HepG2 (cell line): ENCODE measurements around the gene TTC6. TPM values are rescaled to one million over a fixed set of nuclear protein-coding genes. Genes with fewer than 3 reads are reported as not detected.

Experiments
- ATAD3A ChIP-seq: sonication (generic); formaldehyde crosslinking; IDR thresholded peaks from 2 replicates; pipeline ENCODE4 v1.4.0; 2020; ENCODE audit warnings: missing genetic modification reagents
- DR1 ChIP-seq: sonication (generic); formaldehyde crosslinking; IDR thresholded peaks from 2 replicates; pipeline ENCODE4 v1.8.0; 2021; ENCODE audit warnings: mild to moderate bottlenecking, missing genetic modification reagents, inconsistent platforms
- DRAP1 ChIP-seq: IDR thresholded peaks from 2 replicates; pipeline ENCODE4 v1.6.1; 2016; ENCODE audit warnings: missing genetic modification reagents, missing compliant biosample characterization
- DZIP1 ChIP-seq: sonication (generic); formaldehyde crosslinking; IDR thresholded peaks from 2 replicates; pipeline ENCODE4 v1.5.0; 2020; ENCODE audit warnings: mild to moderate bottlenecking, missing genetic modification reagents
- ETV6 ChIP-seq: sonication (generic); formaldehyde crosslinking; conservative IDR thresholded peaks from 2 replicates; pipeline ENCODE4 v1.4.0; 2020; ENCODE audit warnings: missing genetic modification reagents
- NFKB2 ChIP-seq: sonication (generic); formaldehyde crosslinking; IDR thresholded peaks from 2 replicates; pipeline ENCODE4 v1.4.0; 2020; ENCODE audit warnings: missing genetic modification reagents, borderline replicate concordance
- NONO ChIP-seq, 2 experiments: fragments of 450-650 bp in 1 of 2; sonication (generic) in 1 of 2; formaldehyde crosslinking in 1 of 2; IDR thresholded peaks in 1 of 2; conservative IDR thresholded peaks in 1 of 2; 2 replicates each; pipeline versions ENCODE4 v1.6.1 to v1.8.0; 2017 to 2022; ENCODE audit warnings: mild to moderate bottlenecking in 1 of 2, missing genetic modification reagents in 1 of 2, moderate library complexity in 1 of 2
- SKI ChIP-seq: fragments of 450-650 bp; IDR thresholded peaks from one replicate; pipeline ENCODE4 v1.6.1; 2018; ENCODE audit warnings: mild to moderate bottlenecking; ENCODE audit not compliant: partially characterized antibody
- SNAPC5 ChIP-seq: sonication (generic); formaldehyde crosslinking; IDR thresholded peaks from 2 replicates; pipeline ENCODE4 v1.8.1; 2023; ENCODE audit warnings: mild to moderate bottlenecking, missing genetic modification reagents, borderline replicate concordance
- SPEN ChIP-seq: sonication (generic); formaldehyde crosslinking; IDR thresholded peaks from 2 replicates; pipeline ENCODE4 v1.5.1; 2020; ENCODE audit warnings: low read depth, mild to moderate bottlenecking, missing genetic modification reagents
- ZBTB20 ChIP-seq: sonication (generic); formaldehyde crosslinking; IDR thresholded peaks from 2 replicates; pipeline ENCODE4 v1.8.1; 2023; ENCODE audit warnings: missing genetic modification reagents, low read depth, mild to moderate bottlenecking, borderline replicate concordance
- ZFP82 ChIP-seq: sonication (generic); formaldehyde crosslinking; IDR thresholded peaks from 2 replicates; pipeline ENCODE4 v1.5.1; 2020; ENCODE audit warnings: mild to moderate bottlenecking, missing genetic modification reagents, borderline replicate concordance
- ZNF543 ChIP-seq: sonication (generic); formaldehyde crosslinking; IDR thresholded peaks from 2 replicates; pipeline ENCODE4 v1.4.0; 2020; ENCODE audit warnings: mild to moderate bottlenecking, missing genetic modification reagents
- ZNF552 ChIP-seq: sonication (generic); formaldehyde crosslinking; IDR thresholded peaks from 2 replicates; pipeline ENCODE4 v1.9.0; 2022; ENCODE audit warnings: missing genetic modification reagents, mild to moderate bottlenecking, borderline replicate concordance
- ZNF839 ChIP-seq: sonication (generic); formaldehyde crosslinking; IDR thresholded peaks from 2 replicates; pipeline ENCODE4 v1.4.0; 2020; ENCODE audit warnings: missing genetic modification reagents, mild to moderate bottlenecking, borderline replicate concordance
- polyA plus RNA-seq, 8 experiments: library from polyadenylated mRNA; depleted of rRNA in 3 of 8; stranded (reverse) in 7 of 8; unstranded in 1 of 8; fragments of >200 nt; fragmentation: Illumina TruSeq in 4 of 8; extraction: Trizol in 4 of 8; gene quantifications; 2 replicates each; pipeline versions ENCODE4 v1.2.1 to v1.2.3, GENCODE V29; 2011 to 2016; ENCODE audit warnings: low read depth in 4 of 8, missing spikeins in 1 of 8, mixed read lengths in 1 of 8; ENCODE audit not compliant: insufficient read depth in 1 of 8
- total RNA-seq, 5 experiments: library from RNA; depleted of rRNA; stranded (reverse); fragments of >200 nt; fragmentation: Illumina TruSeq; extraction: Trizol; gene quantifications; 2 replicates each; pipeline ENCODE4 v1.2.3, GENCODE V29; 2016; ENCODE audit warnings: low read depth in 1 of 5
- TF ChIP-seq, protein P1 (sequence below): sonication (generic); formaldehyde crosslinking; IDR thresholded peaks from 2 replicates; pipeline ENCODE4 v1.8.0; 2022; ENCODE audit warnings: mild to moderate bottlenecking, missing genetic modification reagents, moderate library complexity
- TF ChIP-seq, protein P2 (sequence below): sonication (generic); formaldehyde crosslinking; IDR thresholded peaks from 2 replicates; pipeline ENCODE4 v1.8.0; 2022; ENCODE audit warnings: missing genetic modification reagents, mild to moderate bottlenecking, moderate library complexity, borderline replicate concordance
- TF ChIP-seq, protein P3 (sequence below): sonication (generic); formaldehyde crosslinking; IDR thresholded peaks from 2 replicates; pipeline ENCODE4 v1.4.0; 2020; ENCODE audit warnings: missing genetic modification reagents, borderline replicate concordance

The TTC6 gene
- total and polyA plus RNA-seq, 2 of the 13 experiments (the other 11 are each of a cell fraction or from before 2014, with no cell fraction given), result 9.3 to 27.4 TPM

DNA sequence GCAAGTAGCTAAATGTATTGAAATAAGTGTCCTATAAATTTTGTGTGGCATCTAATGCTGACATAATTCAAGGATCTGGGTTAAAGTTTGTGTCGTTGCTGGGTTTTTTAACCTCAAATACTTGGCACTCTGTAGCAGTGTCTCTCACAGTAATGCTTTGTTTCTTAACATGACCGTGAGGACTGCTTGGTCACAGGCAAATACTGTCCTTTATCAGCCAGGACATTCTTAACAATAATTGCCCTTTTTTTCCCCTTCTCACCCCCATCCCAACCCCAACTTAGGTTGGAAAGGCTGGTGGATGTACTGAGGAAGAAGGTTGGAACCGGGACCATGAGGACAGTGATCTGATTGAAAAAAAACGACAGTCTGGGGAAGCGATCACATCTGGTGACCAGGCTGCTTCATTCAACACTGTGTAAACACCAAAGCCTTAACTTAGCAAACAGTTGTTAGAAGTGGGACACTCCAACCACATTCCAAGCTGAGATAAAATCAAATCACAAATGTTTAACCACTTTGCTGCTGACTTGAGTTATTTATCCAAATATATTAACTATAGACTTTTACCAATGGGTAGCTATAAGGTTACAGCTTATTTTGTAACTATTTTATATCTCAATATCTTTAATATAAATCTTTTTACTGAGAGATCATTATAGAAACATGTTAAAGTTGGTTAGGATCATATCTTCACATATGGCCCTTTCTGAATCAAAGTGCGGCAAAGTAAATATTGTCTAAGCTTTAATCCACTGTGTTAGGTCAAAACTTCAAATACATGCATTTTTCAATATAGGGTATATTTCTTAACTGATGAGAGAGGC, 48.6 kb upstream of the TTC6 start (continued):
- TF ChIP-seq, protein P1, sequence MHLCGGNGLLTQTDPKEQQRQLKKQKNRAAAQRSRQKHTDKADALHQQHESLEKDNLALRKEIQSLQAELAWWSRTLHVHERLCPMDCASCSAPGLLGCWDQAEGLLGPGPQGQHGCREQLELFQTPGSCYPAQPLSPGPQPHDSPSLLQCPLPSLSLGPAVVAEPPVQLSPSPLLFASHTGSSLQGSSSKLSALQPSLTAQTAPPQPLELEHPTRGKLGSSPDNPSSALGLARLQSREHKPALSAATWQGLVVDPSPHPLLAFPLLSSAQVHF (CRISPR knock-in tag), result no peak
- TF ChIP-seq DZIP1 (CRISPR knock-in tag) (no peak), DR1 (no peak; the same call in 1 of the 2 replicates), SNAPC5 (CRISPR knock-in tag) (peak; percentile 94), ATAD3A (CRISPR knock-in tag) (no peak), ZFP82 (CRISPR knock-in tag) (0 out of 2 replicates have a peak, but pooled peaks have one; percentile 27), NFKB2 (CRISPR knock-in tag) (no peak), ZNF839 (CRISPR knock-in tag) (no peak), NONO (IDR thresholded peaks at IDR 0.05) (no peak), NONO (CRISPR knock-in tag; conservative IDR thresholded peaks at IDR 0.05) (peak; percentile 95; the same call in 1 of the 2 replicates), DRAP1 (CRISPR knock-in tag) (0 out of 2 replicates have a peak, but pooled peaks have one; percentile 31), ZBTB20 (CRISPR knock-in tag) (peak; percentile 92), ZNF552 (no peak; the same call in 1 of the 2 replicates), ZNF543 (CRISPR knock-in tag) (0 out of 2 replicates have a peak, but pooled peaks have one; percentile 22), SKI (peak; percentile 86), SPEN (CRISPR knock-in tag) (no peak), ETV6 (no peak; the same call in 1 of the 2 replicates)
- TF ChIP-seq, protein P2, sequence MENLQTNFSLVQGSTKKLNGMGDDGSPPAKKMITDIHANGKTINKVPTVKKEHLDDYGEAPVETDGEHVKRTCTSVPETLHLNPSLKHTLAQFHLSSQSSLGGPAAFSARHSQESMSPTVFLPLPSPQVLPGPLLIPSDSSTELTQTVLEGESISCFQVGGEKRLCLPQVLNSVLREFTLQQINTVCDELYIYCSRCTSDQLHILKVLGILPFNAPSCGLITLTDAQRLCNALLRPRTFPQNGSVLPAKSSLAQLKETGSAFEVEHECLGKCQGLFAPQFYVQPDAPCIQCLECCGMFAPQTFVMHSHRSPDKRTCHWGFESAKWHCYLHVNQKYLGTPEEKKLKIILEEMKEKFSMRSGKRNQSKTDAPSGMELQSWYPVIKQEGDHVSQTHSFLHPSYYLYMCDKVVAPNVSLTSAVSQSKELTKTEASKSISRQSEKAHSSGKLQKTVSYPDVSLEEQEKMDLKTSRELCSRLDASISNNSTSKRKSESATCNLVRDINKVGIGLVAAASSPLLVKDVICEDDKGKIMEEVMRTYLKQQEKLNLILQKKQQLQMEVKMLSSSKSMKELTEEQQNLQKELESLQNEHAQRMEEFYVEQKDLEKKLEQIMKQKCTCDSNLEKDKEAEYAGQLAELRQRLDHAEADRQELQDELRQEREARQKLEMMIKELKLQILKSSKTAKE (CRISPR knock-in tag), result peak; percentile 95
- TF ChIP-seq, protein P3, sequence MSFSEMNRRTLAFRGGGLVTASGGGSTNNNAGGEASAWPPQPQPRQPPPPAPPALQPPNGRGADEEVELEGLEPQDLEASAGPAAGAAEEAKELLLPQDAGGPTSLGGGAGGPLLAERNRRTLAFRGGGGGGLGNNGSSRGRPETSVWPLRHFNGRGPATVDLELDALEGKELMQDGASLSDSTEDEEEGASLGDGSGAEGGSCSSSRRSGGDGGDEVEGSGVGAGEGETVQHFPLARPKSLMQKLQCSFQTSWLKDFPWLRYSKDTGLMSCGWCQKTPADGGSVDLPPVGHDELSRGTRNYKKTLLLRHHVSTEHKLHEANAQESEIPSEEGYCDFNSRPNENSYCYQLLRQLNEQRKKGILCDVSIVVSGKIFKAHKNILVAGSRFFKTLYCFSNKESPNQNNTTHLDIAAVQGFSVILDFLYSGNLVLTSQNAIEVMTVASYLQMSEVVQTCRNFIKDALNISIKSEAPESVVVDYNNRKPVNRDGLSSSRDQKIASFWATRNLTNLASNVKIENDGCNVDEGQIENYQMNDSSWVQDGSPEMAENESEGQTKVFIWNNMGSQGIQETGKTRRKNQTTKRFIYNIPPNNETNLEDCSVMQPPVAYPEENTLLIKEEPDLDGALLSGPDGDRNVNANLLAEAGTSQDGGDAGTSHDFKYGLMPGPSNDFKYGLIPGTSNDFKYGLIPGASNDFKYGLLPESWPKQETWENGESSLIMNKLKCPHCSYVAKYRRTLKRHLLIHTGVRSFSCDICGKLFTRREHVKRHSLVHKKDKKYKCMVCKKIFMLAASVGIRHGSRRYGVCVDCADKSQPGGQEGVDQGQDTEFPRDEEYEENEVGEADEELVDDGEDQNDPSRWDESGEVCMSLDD (CRISPR knock-in tag), result peak; percentile 95
